IMR-90 (cell line): ENCODE measurements around the gene INPP4A.

Experiments used
- BHLHE40 ChIP-seq: fragments of 150-350 bp; IDR thresholded peaks from 2 replicates; pipeline ENCODE4 v1.6.1; 2016; ENCODE audit warnings: mild to moderate bottlenecking, low read depth, low read length
- CTCF ChIP-seq: conservative IDR thresholded peaks from 2 replicates; pipeline ENCODE4 v1.5.1; 2012; ENCODE audit warnings: mild to moderate bottlenecking, low read depth, low read length, improper control_type of control experiment
- POLR2A ChIP-seq: IDR thresholded peaks from 2 replicates; pipeline ENCODE4 v1.6.1; 2012; ENCODE audit warnings: mild to moderate bottlenecking, low read depth, low read length
- RFX5 ChIP-seq: IDR thresholded peaks from 2 replicates; pipeline ENCODE4 v1.8.0; 2012; ENCODE audit warnings: low read depth, mild to moderate bottlenecking, low read length, moderate library complexity

DNA sequence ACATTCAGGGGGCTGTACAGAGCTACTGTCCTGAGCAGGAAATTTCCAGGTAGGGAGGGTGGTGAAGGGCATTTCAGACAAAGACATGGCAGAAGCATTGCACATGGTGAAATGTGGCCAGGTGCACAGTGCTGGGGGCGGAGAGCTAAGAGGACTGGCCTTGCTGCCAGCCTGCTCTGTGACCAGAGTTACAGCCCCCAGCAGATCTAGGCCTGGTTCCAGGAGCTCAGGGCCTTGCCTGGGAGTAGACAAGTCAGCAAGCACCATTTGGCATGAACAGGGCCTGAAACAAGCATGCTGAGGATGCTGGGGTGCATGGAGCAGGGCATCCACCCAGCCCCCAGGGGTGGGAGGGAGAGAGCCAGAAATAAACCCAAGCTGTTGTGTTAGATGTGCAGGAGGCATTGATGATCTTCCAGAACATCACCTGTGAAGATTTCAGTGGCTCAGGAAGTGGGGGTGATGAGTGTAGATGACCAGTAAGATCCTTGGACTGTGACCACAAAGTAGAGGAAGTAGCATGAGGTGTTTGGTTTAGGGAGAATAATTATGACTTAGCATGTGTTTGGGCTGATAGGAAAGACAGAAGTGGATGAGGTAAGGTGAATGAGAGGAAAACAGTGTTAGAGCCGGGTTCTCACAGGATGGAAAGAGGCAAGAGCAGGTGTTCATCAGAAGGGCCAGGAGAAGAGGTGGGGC lies 102.6 kb downstream of the INPP4A start:
- no peak for TF ChIP-seq CTCF
- TF ChIP-seq RFX5, result no peak
- TF ChIP-seq POLR2A, result no peak
- no peak for TF ChIP-seq BHLHE40
